HUES6 (cell line): ENCODE results near the gene GFRA1.

Experiments used
- H3K27ac ChIP-seq: 2 replicates; pipeline ENCODE4 v1.7.0; 2013; ENCODE audit warnings: low read depth, mild to moderate bottlenecking, low read length, inconsistent platforms
- H3K27me3 ChIP-seq: 2 replicates; pipeline ENCODE4 v1.6.1; 2013; ENCODE audit warnings: low read length; ENCODE audit not compliant: control insufficient read depth, insufficient read depth
- H3K36me3 ChIP-seq: 2 replicates; pipeline ENCODE4 v1.6.1; 2013; ENCODE audit warnings: low read length; ENCODE audit not compliant: control insufficient read depth, insufficient read depth
- H3K4me1 ChIP-seq: 2 replicates; pipeline ENCODE4 v1.6.1; 2013; ENCODE audit warnings: low read length; ENCODE audit not compliant: control insufficient read depth, insufficient read depth
- H3K4me3 ChIP-seq: 2 replicates; pipeline ENCODE4 v1.5.1; 2013; ENCODE audit warnings: low read depth, low read length
- H3K9ac ChIP-seq: one replicate; pipeline ENCODE4 v1.6.1; 2013; ENCODE audit warnings: mild to moderate bottlenecking, low read length
- H3K9me3 ChIP-seq: 2 replicates; pipeline ENCODE4 v1.6.1; 2013; ENCODE audit warnings: low read depth, low read length; ENCODE audit not compliant: control insufficient read depth, insufficient read depth

The GFRA1 gene

DNA sequence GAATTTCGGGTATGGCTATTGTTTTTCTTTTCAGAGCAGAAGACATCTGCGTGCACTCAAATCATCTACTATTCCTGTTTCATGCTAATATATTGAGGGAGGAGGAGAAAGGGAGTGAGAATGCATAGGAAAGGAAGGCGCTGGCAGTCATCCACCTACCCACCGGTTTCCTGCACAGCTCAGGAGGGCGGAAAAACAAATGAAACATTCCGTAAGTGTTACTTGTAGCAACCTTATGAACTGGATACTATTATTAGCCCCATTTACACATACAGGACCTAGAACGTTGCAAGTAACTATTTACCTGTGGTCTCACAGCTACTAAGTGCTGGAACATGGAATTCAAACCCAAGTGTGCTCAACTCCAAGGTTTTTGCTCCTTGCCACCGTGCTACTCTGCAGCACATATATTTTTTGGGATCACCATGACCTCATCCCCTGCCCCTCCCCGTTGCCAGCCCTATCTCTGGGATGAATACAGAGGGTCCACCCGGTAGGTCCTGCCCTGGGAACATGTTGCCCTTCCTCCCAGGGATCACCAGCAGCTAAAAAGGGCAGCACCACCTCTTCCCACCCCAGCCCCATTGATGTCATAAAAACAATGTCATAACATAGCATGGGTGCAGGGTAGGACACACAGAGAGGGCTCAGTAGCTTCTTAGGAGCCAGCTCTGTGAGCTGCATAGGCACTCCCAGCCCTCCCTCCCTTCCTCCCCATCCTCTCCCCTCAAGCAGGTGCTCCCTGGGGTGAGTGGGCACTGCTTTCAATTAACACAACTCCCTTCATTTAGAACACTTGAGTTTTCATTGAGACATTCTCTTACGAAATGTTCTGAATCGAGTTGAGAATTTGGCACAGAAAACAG is 16.9 kb downstream of the GFRA1 start:
- Histone ChIP-seq H3K9me3 (no peaks in the 10 kb centered on the region), H3K36me3 (no peaks in the 10 kb centered on the region), H3K27ac (no peak overlapping the region), H3K4me1 (peaks cover 18% of the 10 kb centered on the region; the same call in 1 of the 2 replicates), H3K4me3 (no peak overlapping the region), H3K9ac (no peak overlapping the region), H3K27me3 (no peaks in the 10 kb centered on the region)

GRCh38 chr10:116254422-116255155 is 18.4 kb downstream of the GFRA1 start:
- Histone ChIP-seq H3K9ac (no peak overlapping the region), H3K27ac (no peak overlapping the region), H3K9me3 (no peaks in the 10 kb centered on the region), H3K4me3 (no peak overlapping the region), H3K36me3 (no peaks in the 10 kb centered on the region), H3K27me3 (no peaks in the 10 kb centered on the region), H3K4me1 (peaks cover 15% of the 10 kb centered on the region; the same call in 1 of the 2 replicates)

GRCh38 chr10:116253716-116254115 is 19.3 kb downstream of the GFRA1 start:
- H3K4me3 ChIP-seq: no peak overlapping the region
- no peaks in the 10 kb centered on the region for H3K36me3 ChIP-seq
- H3K9ac ChIP-seq: no peak overlapping the region
- H3K9me3 ChIP-seq: no peaks in the 10 kb centered on the region
- peaks cover 15% of the 10 kb centered on the region; the same call in 1 of the 2 replicates for H3K4me1 ChIP-seq
- H3K27ac ChIP-seq: no peak overlapping the region
- no peaks in the 10 kb centered on the region for H3K27me3 ChIP-seq

DNA sequence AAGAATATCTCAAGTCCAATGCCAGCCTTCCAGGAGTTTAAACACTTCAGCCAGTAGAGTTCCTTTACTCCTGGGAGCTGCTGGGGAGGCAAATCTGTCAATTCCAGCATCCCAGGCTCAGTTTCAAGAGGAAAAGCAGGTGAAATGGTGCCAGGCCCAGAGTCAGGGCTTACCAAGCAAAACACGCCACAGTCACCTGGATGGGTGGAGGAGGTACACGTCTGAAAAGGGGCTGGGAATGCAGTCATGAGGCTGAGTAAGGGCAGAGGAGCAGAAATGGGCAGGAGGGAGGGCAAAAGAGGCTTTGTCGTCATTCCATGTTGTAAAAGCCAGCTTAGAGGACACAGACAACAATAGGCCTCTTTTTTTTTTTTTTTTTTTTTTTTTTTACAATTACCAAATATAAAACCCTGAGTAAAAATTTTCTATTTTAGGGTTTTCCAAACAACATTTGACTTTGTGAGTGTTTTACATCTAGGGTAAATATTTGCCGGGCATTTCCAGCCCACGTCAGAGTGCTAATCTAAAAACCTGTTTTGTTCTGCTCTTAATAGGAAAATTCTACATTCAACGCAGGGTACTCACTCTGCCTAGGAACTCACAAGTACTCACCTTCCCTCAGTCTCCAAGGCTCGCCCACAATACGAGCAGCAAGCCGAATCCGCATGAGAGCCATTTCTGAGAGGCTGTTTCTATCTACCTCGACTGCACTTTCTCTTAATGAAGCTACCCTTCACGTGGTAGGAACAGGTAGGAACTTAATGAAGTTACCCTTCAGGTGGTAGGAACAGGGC is 21.2 kb downstream of the GFRA1 start:
- Histone ChIP-seq H3K9ac (no peak overlapping the region), H3K27me3 (no peaks in the 10 kb centered on the region), H3K9me3 (no peaks in the 10 kb centered on the region)

DNA sequence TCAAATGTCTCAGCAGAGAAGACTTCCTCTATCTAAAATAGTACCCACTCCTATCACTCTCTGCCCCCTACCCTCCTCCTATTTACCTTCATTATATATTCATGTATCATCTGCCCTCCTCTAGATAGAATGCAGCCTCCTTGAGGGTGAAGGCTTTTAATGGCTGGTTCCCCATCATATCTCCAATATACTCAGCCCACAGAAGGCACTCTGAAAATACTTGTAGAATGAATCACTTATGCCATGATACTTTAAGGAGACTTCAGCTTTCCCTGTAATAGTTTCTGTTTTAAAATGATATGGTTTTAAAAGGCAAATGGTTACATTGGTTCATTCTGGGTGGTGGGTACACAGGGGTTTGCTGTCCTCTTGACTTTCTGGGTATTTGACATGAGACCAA is 25.3 kb downstream of the GFRA1 start:
- H3K4me1 ChIP-seq: no peaks in the 10 kb centered on the region

More for the DNA sequence above, 21.2 kb downstream of the GFRA1 start:
- H3K4me3 ChIP-seq: no peak overlapping the region
- H3K27ac ChIP-seq: no peak overlapping the region
- H3K36me3 ChIP-seq: no peaks in the 10 kb centered on the region
- H3K4me1 ChIP-seq: peaks cover 15% of the 10 kb centered on the region; the same call in 1 of the 2 replicates

DNA sequence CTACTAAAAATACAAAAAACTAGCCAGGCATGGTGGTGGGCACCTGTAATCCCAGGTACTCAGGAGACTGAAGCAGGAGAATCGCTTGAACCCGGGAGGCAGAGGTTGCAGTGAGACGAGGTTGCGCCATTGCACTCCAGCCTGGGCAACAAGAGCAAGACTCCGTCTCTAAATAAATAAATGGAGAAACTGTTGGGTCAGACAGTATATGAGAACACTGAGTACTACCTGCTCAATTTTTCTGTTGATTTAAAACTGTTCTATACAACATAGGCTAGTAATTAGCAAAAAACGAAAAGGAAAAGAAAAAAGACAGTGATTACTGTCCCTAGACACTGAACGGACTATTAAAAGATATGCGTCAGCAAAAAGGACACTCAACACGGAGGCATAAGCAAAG is 26.7 kb downstream of the GFRA1 start:
- Histone ChIP-seq H3K9me3 (no peaks in the 10 kb centered on the region), H3K27me3 (no peaks in the 10 kb centered on the region), H3K9ac (no peak overlapping the region), H3K4me3 (no peak overlapping the region), H3K27ac (no peak overlapping the region), H3K4me1 (no peaks in the 10 kb centered on the region), H3K36me3 (no peaks in the 10 kb centered on the region)

More for the DNA sequence above, 25.3 kb downstream of the GFRA1 start:
- H3K9ac ChIP-seq: no peak overlapping the region
- no peaks in the 10 kb centered on the region for H3K27me3 ChIP-seq
- no peaks in the 10 kb centered on the region for H3K9me3 ChIP-seq
- no peak overlapping the region for H3K4me3 ChIP-seq
- no peak overlapping the region for H3K27ac ChIP-seq
- H3K36me3 ChIP-seq: no peaks in the 10 kb centered on the region

- Histone ChIP-seq H3K9me3 (no peaks in the 10 kb centered on the region), H3K27ac (no peak overlapping the region), H3K4me3 (no peak overlapping the region), H3K36me3 (no peaks in the 10 kb centered on the region), H3K4me1 (no peaks in the 10 kb centered on the region), H3K9ac (no peak overlapping the region), H3K27me3 (no peaks in the 10 kb centered on the region)
Observed at GRCh38 chr10:116245156-116245555, 27.9 kb downstream of the GFRA1 start.

DNA sequence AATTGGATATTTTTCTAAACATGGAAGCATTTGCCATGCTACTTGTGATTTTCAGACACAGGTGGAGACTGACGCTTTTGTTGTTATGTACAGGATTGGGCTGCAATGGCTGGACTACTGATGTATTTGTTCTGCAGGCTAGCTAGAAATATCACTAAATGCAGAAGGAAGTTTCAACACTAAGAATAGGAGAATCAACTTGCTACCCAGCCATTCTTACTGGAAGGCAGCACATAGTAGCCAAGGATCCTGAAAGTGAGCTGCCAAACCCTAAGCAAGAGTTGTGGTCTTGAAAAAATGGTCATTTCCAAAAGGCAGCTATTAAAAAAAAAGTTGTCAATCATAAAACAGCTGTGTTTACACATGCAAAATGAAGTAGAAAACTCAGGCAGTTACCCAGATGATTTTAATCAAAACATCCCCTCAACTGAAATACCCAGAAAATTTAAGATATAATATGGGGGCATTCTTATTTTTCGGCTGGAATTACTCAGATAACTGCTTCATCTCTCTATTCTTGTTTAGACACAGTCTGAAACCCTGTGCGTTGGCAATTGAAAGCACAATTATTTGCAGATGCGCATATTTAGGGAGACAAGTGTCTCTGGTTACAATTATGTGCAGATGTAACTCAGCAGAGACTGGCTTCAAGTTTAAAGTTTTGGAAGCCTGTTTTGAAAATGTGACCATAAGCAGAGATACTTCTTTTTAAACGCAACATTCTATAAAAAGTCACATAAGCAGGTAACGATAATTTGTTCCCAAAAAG is 31.2 kb downstream of the GFRA1 start:
- Histone ChIP-seq H3K27ac (no peak overlapping the region), H3K27me3 (no peaks in the 10 kb centered on the region), H3K36me3 (no peaks in the 10 kb centered on the region), H3K9me3 (no peaks in the 10 kb centered on the region), H3K4me1 (no peaks in the 10 kb centered on the region), H3K9ac (no peak overlapping the region), H3K4me3 (no peak overlapping the region)

- Histone ChIP-seq H3K9me3 (no peaks in the 10 kb centered on the region), H3K36me3 (no peaks in the 10 kb centered on the region), H3K27me3 (no peaks in the 10 kb centered on the region), H3K27ac (no peak overlapping the region), H3K9ac (no peak overlapping the region), H3K4me3 (no peak overlapping the region), H3K4me1 (no peaks in the 10 kb centered on the region)
Observed at GRCh38 chr10:116241085-116241484, 31.9 kb downstream of the GFRA1 start.

GRCh38 chr10:116240157-116240950 is 32.7 kb downstream of the GFRA1 start:
- Histone ChIP-seq H3K4me1 (no peaks in the 10 kb centered on the region), H3K4me3 (no peak overlapping the region), H3K9me3 (no peaks in the 10 kb centered on the region), H3K27me3 (no peaks in the 10 kb centered on the region), H3K36me3 (no peaks in the 10 kb centered on the region), H3K27ac (no peak overlapping the region), H3K9ac (no peak overlapping the region)
